Kasumi-1 (cell line): ENCODE data around the gene DIP2A.

Experiments
- DNase-seq, 2 experiments: peaks; one replicate each; lab custom pipeline; 2025; lab: John Stamatoyannopoulos, UW

Gene DIP2A

GRCh38 chr21:46537026-46537425 lies 78.3 kb downstream of the DIP2A start:
- no peak for DNase-seq

GRCh38 chr21:46538262-46538661 lies 79.6 kb downstream of the DIP2A start:
- DNase-seq, result no peak

GRCh38 chr21:46538851-46539666 lies 80.4 kb downstream of the DIP2A start:
- DNase-seq, result no peak

GRCh38 chr21:46540087-46540710 lies 81.5 kb downstream of the DIP2A start:
- no peak for DNase-seq

GRCh38 chr21:46542588-46543124 lies 84.0 kb downstream of the DIP2A start:
- no peak for DNase-seq

GRCh38 chr21:46543306-46543705 lies 84.6 kb downstream of the DIP2A start:
- no peak for DNase-seq

GRCh38 chr21:46544003-46544402 lies 85.3 kb downstream of the DIP2A start:
- no peak for DNase-seq

GRCh38 chr21:46544824-46545223 lies 86.1 kb downstream of the DIP2A start:
- no peak for DNase-seq

GRCh38 chr21:46545363-46545762 lies 86.7 kb downstream of the DIP2A start:
- no peak for DNase-seq

GRCh38 chr21:46545911-46546310 lies 87.2 kb downstream of the DIP2A start:
- no peak for DNase-seq

- no peak for DNase-seq
Observed at GRCh38 chr21:46546799-46547198, 88.1 kb downstream of the DIP2A start.

- DNase-seq, result no peak
Observed at GRCh38 chr21:46549650-46550049, 91.0 kb downstream of the DIP2A start.

- DNase-seq, result no peak
Observed at GRCh38 chr21:46550116-46550941, 91.6 kb downstream of the DIP2A start.

- peak; percentile 59 to 64 for DNase-seq
Observed at GRCh38 chr21:46551636-46552241, 93.0 kb downstream of the DIP2A start.

- DNase-seq, result peak; percentile 93 to 95
Observed at GRCh38 chr21:46552274-46552673, 93.6 kb downstream of the DIP2A start.

GRCh38 chr21:46552865-46553379 lies 94.2 kb downstream of the DIP2A start:
- DNase-seq, result no peak

- no peak for DNase-seq
Observed at GRCh38 chr21:46553993-46554392, 95.3 kb downstream of the DIP2A start.

- DNase-seq, result no peak
Observed at GRCh38 chr21:46554431-46555224, 95.9 kb downstream of the DIP2A start.

GRCh38 chr21:46555225-46555617 lies 96.5 kb downstream of the DIP2A start:
- no peak for DNase-seq

GRCh38 chr21:46555678-46556077 lies 97.0 kb downstream of the DIP2A start:
- DNase-seq, result no peak

- DNase-seq, result no peak
Observed at GRCh38 chr21:46556802-46557201, 98.1 kb downstream of the DIP2A start.
